ENCODE data around the gene SEZ6L.

Gene SEZ6L

DNA sequence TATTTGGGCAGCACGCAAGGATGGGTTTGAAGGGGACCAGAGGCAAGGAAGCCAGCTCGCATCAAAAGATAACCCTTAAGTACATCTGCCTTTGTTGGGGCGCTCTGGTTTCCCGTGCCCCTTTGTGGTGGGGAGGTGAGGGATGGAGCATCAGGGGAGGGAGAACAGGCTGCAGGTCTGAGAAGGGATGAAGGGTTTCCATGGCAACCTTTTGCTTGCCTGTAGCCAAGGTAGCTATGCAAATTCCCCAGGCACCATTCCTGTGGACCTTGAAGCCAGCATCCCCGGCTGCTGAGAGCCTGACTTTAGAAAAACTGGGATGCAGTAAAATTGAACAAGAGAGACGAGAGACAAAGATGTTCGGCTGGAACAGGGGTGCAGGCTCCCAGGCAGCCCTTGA lies 75.7 kb downstream of the SEZ6L start:
- no peak for DNase-seq (ENCODE audit: low read depth)

DNA sequence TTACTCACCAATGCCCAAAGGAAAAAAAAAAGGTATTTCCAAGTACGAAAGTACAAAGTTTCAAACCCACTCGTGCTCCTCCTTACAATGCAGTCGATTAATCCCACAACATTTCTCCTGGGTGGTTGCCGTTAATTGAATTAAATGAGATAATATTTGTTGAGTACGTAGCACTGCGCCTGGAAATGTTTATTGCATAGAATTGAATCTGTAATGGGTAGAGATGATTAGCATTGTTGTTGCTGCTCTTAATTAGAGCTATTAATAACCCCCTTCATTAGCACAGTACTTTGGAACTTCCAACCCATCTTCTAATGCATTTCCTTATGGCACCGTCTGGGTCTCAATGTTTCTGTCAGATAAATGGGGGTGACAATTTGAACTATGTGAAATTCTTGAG lies 77.3 kb downstream of the SEZ6L start:
- DNase-seq (ENCODE audit: low read depth), result no peak

DNA sequence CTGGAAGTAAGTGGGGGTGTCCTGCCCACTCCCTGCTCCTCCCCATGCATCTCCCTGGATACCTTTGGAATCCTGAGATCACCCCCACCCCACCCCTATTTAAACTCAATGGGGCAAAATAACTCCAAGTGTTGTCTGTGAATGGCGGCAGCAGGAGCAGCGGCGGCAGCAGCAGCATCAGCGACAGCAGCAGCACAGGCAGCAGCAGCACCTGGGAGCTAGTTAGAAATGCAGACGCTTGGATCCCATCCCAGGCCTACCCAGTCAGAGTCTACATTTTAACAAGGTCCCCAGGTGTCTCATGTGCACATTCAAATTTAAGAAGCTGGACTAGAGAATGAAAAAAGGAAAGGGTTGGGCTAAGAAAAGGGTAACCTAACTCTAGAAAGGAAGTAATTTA lies 82.6 kb downstream of the SEZ6L start:
- no peak for DNase-seq (ENCODE audit: low read depth)

DNA sequence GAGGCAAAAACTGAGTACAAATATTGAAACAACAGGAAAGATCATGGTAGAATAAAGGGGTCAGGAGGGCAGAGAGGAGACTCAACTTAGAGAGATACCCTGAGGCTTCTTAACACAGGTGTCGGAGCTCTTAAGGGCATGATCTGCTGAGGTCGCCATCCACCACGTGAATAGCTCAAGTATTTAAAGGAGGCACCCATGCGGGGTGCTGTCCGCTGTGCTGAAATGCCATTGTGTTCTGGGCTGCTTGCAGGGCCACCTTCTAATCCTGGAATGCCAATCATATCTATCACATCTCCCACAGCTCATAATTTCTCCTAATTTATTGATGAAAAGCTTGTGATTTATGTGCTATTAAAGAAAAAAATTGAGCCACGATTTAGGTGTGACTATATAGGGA lies 90.2 kb downstream of the SEZ6L start:
- peak; percentile 4 for DNase-seq (ENCODE audit: low read depth)

DNA sequence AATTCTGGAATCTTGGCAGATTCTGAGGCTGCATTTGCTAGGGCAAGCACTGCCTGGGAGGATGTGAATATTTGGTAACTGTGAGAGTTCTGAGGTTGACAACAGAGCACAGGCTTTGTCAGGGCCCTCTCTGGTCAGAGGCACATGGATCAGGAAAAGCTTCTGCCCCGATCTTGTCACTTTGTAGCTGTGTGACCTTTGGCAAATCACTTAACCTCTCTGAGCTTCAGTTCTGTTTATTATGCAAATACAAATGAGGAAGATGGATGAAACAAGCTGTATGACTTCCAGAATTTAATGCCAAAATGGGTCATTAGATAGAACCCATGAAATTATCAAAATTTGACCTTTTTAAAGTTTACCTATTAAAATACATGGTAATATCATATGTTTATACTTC lies 94.9 kb downstream of the SEZ6L start:
- no peak for DNase-seq (ENCODE audit: low read depth)

GRCh38 chr22:26265281-26265680 lies 96.0 kb downstream of the SEZ6L start:
- DNase-seq (ENCODE audit: low read depth), result no peak

DNA sequence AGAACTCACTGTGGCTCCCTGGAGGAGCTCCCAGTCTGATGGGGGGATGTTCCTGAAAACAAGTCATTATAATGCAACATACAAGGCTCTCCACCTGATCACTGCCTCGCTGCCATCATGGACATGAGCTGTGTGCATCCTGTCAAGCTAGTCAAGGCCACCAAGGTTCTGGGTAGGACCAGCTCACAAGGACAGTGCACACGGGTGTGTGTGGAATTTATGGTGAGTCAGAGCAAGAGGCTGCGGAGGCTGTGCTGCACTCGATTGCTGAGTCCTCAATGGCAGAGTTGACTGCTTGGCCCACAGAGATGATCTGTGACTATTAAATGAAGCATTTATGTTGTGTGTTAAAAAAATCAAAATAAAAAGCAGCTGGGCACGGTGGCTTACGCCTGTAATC lies 96.6 kb downstream of the SEZ6L start:
- DNase-seq (ENCODE audit: low read depth), result no peak

DNA sequence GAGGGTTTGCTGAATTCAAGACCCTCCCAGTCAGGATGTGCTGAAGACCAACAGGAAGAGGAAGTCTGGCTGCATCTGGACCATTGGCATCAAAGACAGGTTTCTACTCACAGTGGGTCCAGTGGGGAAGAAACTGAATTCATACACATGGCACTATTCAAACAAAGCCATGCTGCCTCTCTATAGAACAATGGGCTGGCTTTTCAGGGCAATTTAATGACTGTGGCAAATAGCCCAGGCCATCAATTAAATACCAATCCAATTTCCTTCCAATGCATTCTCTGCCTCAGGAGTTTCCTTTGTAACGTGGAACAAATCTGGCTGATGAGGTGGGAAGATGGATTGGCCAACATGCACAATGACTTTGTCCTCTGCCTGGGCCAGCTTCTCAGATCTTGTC lies 98.6 kb downstream of the SEZ6L start:
- DNase-seq (ENCODE audit: low read depth), result no peak

DNA sequence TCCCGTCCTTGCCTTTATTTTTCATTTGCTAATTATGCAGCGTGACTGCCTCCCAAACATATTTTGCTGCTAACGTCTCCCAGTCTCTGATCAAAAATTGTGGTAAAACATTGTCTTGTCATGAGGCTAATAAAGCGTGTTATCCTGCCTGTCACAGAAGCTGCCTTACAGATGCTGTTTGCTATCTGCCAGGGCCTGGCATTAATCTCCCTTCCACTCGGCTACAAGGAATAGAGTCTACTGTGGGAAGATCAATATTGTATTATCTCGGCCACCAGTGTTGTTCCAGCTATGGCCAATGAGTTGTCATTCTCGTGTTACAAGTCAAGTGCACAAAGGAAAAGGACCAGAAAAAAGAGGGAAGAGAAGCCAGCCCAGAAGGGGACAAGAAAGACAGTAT lies 100.3 kb downstream of the SEZ6L start:
- no peak for DNase-seq (ENCODE audit: low read depth)

DNA sequence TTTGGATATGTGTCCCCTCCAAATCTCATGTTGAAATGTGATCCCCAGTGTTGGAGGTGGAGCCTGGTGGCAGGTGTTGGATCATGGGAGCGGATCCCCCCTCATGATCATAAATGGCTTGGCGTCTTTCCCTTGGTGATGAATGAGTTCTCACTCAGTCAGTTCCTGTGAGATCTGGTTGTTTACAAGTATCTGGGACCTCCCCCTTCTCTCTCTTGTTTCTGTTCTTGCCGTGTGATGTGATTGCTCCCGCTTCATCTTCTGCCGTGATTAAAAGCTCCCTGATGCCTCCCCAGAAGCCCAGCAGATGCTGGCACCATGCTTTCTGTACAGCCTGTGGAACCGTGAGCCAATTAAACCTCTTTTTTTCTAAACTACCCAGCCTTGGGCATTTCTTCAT lies 102.2 kb downstream of the SEZ6L start:
- no peak for DNase-seq (ENCODE audit: low read depth)

- no peak for DNase-seq (ENCODE audit: low read depth)
Observed at GRCh38 chr22:26273011-26273675, 103.9 kb downstream of the SEZ6L start.

GRCh38 chr22:26276529-26277160 lies 107.4 kb downstream of the SEZ6L start:
- no peak for DNase-seq (ENCODE audit: low read depth)

GRCh38 chr22:26281941-26282340 lies 112.7 kb downstream of the SEZ6L start:
- DNase-seq (ENCODE audit: low read depth), result no peak

GRCh38 chr22:26283330-26283729 lies 114.1 kb downstream of the SEZ6L start:
- DNase-seq (ENCODE audit: low read depth), result no peak

GRCh38 chr22:26285632-26286031 lies 116.4 kb downstream of the SEZ6L start:
- DNase-seq (ENCODE audit: low read depth), result no peak

- DNase-seq (ENCODE audit: low read depth), result no peak
Observed at GRCh38 chr22:26286091-26286820, 117.0 kb downstream of the SEZ6L start.

- no peak for DNase-seq (ENCODE audit: low read depth)
Observed at GRCh38 chr22:26287382-26288225, 118.3 kb downstream of the SEZ6L start.

DNA sequence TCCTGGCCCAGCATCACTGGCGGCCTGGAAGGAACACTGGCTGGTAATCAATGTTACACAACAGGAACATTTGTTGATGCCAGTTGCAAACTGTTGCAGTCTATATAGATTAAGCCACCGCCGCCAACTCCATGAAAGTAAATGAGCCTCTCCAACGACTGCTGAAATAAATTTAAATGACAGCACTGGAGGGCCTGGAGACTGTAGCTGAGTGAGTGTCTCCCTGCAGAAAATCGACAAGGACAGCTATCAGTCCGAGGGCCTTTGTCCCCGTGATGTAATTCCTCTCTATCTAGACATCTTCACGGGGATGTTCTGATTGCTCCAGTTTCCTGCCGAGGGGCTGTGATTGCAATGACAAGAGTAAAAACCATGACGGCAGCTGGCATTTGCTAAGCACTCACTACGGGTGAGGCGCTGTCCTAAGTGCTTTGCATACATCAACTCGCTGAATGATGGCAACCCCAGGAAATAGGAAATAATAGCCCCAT lies 120.4 kb downstream of the SEZ6L start:
- DNase-seq (ENCODE audit: low read depth), result no peak

GRCh38 chr22:26291940-26292666 lies 122.8 kb downstream of the SEZ6L start:
- no peak for DNase-seq (ENCODE audit: low read depth)

- no peak for DNase-seq (ENCODE audit: low read depth)
Observed at GRCh38 chr22:26292667-26292995, 123.4 kb downstream of the SEZ6L start.

DNA sequence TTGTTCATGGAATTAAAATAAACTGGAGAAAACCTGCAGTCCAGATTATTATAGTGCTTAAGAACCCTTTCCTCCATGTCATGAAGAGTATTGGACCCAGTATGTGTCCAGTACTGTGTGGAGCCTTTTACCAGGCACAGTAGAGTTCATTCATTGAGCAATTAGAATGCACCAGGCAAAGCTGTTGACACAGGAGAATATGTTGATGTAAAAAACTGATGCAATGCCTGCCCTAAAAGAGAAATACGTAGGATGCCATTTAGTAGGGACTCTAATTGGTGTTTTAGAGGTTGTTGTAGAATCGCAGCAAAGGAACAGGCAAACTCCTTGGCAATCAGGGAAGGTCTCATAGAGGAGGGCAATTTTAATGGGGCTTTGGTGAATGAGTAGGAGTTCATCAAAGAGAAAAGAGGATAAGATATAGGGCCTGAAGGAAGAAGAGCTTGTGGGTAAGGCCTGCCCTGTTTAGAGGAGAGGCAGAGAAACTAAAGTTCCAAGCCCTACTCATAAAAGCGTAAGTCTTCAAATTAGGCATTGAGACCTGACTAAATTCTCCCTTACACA lies 126.4 kb downstream of the SEZ6L start:
- DNase-seq (ENCODE audit: low read depth), result no peak
